ENCODE data around the gene DNLZ.

The DNLZ gene

GRCh38 chr9:136327304-136327974 lies 36.1 kb downstream of the DNLZ start, which contains the start of gene GPSM1:
GPSM1 (plus strand) TSS chr9:136327539; CDS start chr9:136327696, 157 bp downstream.
- DNase-seq (ENCODE audit: extremely low read depth, insufficient read length): no peak
- Histone ChIP-seq H3K27me3 (replicated peaks; ENCODE audit: control insufficient read depth, insufficient read depth, low read length) (peaks cover 3% of the 10 kb centered on the region), H3K4me3 (replicated peaks; ENCODE audit: low read depth, low read length) (no peak within 1 kb of the TSS), H3K36me3 (ENCODE audit: control insufficient read depth, insufficient read depth, low read length) (no peaks in the 10 kb centered on the region)
- TF ChIP-seq CTCF (IDR thresholded peaks at IDR 0.05; ENCODE audit: insufficient read depth, low read length, poor library complexity, severe bottlenecking): no peak

DNA sequence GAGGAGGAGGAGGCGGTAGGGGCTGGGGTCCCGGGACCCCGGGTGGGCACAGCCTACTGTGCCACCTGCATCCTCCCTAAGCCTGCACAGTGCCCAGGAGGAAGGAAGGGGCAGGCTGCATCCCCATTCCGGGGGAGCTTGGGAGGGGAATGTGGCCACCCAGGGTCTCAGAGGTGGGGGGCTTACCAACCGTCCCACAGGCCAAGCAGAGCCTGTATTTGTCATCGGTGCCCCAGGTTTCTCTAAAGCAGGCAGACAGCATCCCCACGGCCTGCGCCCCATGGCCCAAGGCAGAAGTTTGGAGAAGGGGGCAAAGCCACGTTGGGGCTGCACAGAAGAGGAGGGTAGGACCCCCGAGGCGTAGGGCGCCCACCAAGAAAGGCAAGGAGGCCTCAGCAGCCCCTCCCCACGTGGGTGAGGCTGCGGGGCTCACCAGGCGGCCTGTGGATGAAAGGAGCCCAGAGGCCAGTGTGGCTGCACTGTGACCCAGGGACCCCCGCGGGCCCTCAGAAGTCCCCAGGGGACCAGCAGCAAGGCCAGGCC lies 36.7 kb downstream of the DNLZ start:
- no peak overlapping the region for H3K4me3 ChIP-seq (replicated peaks; ENCODE audit: low read depth, low read length)
- no peaks in the 10 kb centered on the region for H3K36me3 ChIP-seq (ENCODE audit: control insufficient read depth, insufficient read depth, low read length)
- TF ChIP-seq CTCF (IDR thresholded peaks at IDR 0.05; ENCODE audit: insufficient read depth, low read length, poor library complexity, severe bottlenecking): no peak
- H3K27me3 ChIP-seq (replicated peaks; ENCODE audit: control insufficient read depth, insufficient read depth, low read length): peaks cover 3% of the 10 kb centered on the region
- DNase-seq (ENCODE audit: extremely low read depth, insufficient read length): no peak

- Histone ChIP-seq H3K4me3 (replicated peaks; ENCODE audit: low read depth, low read length) (no peak overlapping the region), H3K27me3 (replicated peaks; ENCODE audit: control insufficient read depth, insufficient read depth, low read length) (peaks cover 3% of the 10 kb centered on the region), H3K36me3 (ENCODE audit: control insufficient read depth, insufficient read depth, low read length) (no peaks in the 10 kb centered on the region)
- no peak for TF ChIP-seq CTCF (IDR thresholded peaks at IDR 0.05; ENCODE audit: insufficient read depth, low read length, poor library complexity, severe bottlenecking)
- DNase-seq (ENCODE audit: extremely low read depth, insufficient read length): no peak
Measured at GRCh38 chr9:136326061-136326760, 37.3 kb downstream of the DNLZ start.

DNA sequence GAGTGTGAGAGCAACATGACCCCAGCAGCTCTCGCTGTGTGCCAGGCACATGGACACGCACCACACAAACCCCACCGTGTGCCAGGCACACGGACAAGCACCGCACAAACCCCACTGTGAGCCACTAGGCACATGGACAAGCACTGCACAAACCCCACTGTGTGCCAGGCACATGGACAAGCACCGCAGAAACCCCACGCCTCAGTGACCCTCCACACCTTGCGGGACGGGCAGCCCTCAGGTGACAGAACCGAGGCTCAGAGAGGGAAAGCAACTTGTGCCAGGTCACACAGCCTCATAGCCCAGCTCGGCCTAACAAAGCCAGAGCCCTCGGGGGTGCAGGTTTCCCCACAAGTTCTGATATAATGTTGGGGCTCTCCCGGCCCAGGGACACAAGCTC lies 38.2 kb downstream of the DNLZ start:
- TF ChIP-seq CTCF (IDR thresholded peaks at IDR 0.05; ENCODE audit: insufficient read depth, low read length, poor library complexity, severe bottlenecking): no peak
- Histone ChIP-seq H3K27me3 (replicated peaks; ENCODE audit: control insufficient read depth, insufficient read depth, low read length) (peaks cover 3% of the 10 kb centered on the region), H3K36me3 (ENCODE audit: control insufficient read depth, insufficient read depth, low read length) (no peaks in the 10 kb centered on the region), H3K4me3 (replicated peaks; ENCODE audit: low read depth, low read length) (no peak overlapping the region)
- no peak for DNase-seq (ENCODE audit: extremely low read depth, insufficient read length)

- DNase-seq (ENCODE audit: extremely low read depth, insufficient read length): no peak
- Histone ChIP-seq H3K4me3 (replicated peaks; ENCODE audit: low read depth, low read length) (no peak overlapping the region), H3K36me3 (ENCODE audit: control insufficient read depth, insufficient read depth, low read length) (no peaks in the 10 kb centered on the region), H3K27me3 (replicated peaks; ENCODE audit: control insufficient read depth, insufficient read depth, low read length) (peaks cover 3% of the 10 kb centered on the region)
- no peak for TF ChIP-seq CTCF (IDR thresholded peaks at IDR 0.05; ENCODE audit: insufficient read depth, low read length, poor library complexity, severe bottlenecking)
Measured at GRCh38 chr9:136324501-136325300, 38.8 kb downstream of the DNLZ start.

Data from GM06990 (cell line).